ENCODE data around the gene PAQR4.

Gene PAQR4

GRCh38 chr16:2981177-2981898 is 12.2 kb downstream of the PAQR4 start:
- FAIRE-seq, result no peak

DNA sequence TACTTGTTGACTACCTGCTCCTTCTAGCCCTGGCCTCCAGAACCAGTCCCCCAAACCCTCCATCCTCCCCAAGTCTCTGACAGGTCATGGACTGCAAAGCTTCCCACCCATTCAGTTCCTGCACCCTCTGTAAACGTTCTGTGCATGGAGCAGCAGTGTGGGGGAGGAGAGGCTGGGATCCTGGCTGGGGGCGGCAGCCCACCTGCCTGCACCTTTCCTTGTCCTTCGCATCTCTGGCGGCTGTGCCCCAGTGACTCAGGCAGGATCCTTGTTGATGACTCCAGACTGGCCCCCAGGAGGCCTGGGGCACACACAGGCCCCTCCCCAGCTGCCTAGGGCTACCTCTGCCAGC is 12.7 kb downstream of the PAQR4 start:
- no peak for FAIRE-seq

DNA sequence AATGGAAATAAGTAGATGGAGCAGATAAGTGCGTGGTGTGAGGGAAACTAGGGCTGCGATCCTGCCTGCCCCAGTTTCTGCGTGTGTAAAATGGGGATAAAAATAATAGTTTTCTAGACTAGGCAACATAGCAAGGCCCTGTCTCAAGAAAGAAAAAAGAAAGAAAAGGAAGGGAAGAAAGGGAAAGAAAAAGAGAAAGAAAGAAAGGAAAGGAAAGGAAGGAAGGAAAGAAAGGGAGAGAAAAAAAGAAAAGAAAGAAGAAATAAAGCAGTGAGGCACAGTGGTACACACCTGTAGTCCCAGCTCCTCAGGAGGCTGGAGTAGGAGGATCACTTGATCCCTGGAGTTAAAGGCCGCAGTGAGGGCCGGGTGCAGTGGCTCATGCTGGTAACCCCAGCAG is 13.3 kb downstream of the PAQR4 start:
- no peak for FAIRE-seq

DNA sequence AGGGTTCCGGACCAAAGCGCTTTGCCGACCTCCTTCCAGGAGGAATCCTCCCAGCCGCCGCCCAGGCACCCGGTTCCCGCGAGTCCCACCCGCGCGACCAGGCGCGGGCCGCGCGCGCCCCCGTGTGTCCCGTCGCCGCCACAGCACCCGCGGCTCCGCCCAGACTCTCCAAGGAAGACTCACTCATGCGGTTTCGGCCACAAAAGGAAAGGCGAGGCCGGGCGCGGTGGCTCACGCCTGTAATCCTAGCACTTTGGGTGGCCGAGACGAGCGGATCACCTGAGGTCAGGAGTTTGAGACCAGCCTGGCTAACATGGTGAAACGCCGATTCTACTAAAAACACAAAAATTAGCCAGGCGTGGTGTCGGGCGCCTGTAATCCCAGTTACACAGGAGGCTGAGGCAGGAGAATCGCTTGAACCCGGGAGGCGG is 14.6 kb downstream of the PAQR4 start:
- FAIRE-seq, result no peak

- no peak for FAIRE-seq
Observed at GRCh38 chr16:2985462-2985861, 16.3 kb downstream of the PAQR4 start.

- FAIRE-seq, result no peak
Observed at GRCh38 chr16:2985893-2986355, 16.8 kb downstream of the PAQR4 start.

- no peak for FAIRE-seq
Observed at GRCh38 chr16:2986623-2987188, 17.6 kb downstream of the PAQR4 start.

DNA sequence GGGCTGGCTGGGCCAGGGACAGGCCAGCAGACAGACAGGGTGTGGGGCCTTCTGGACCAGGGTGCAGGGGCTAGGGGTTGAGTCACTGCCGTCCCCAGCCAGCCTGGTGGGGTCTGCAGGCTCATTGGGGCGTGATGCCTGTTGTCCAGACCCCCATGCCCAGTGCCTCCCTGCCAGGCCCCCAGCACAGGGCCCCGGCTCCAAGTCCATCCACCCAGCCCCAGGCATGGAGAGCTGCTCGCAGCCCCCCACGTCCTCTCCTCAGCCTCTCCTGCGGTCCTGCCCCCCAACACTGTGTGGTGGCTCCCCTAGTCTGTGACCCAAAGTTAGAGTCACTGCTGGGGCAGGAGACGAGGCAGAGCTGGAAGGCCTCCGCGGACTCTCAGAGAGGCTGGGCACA is 18.1 kb downstream of the PAQR4 start:
- no peak for FAIRE-seq

DNA sequence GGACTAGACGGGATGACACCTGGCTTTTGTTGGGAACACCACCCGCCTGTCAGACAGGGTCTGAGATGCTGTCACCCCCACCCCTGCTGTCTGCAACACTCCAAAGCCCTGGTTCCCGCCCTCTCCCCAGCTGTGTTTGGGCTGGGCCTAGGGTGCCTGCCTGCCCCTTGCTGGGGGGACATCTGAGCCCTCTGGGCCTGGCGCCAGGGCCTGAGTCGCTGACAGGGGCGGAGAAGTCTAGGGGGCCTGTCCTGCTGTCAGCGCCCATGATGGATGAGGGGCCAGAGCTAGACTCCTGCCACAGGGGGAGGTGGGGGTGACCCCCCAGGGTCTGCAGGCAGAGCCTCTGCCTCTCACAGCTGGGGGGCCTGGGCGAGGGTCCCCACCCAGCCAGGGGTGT is 18.7 kb downstream of the PAQR4 start:
- FAIRE-seq, result no peak

DNA sequence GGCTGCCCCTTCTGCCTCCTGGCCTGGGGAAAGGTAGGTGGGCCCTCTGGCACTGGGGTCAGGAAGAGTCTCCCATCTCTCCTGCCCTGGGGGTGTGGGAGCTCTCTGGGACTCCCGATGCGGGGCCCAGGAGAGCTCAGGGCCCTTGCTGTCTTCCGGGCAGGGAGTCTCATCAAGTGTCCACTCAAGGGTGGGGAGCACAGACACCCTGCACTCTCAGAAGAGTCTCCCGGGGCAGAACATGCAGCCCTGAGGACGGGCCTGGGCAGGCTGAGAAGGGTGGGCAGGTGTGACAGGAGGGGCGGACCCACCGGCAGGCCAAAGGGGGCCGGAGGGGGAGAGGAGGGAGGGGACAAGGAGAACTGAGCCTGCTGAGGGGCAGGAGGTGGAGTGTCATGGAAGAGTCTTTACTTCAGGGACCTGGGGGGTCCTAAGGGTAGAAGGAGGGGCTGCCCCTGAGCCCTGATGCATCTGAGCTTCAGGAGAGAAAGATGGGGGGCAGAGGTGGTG is 19.5 kb downstream of the PAQR4 start:
- no peak for FAIRE-seq

- FAIRE-seq, result no peak
Observed at GRCh38 chr16:2990891-2991290, 21.7 kb downstream of the PAQR4 start.

GRCh38 chr16:2991566-2992261 is 22.6 kb downstream of the PAQR4 start:
- FAIRE-seq, result no peak

DNA sequence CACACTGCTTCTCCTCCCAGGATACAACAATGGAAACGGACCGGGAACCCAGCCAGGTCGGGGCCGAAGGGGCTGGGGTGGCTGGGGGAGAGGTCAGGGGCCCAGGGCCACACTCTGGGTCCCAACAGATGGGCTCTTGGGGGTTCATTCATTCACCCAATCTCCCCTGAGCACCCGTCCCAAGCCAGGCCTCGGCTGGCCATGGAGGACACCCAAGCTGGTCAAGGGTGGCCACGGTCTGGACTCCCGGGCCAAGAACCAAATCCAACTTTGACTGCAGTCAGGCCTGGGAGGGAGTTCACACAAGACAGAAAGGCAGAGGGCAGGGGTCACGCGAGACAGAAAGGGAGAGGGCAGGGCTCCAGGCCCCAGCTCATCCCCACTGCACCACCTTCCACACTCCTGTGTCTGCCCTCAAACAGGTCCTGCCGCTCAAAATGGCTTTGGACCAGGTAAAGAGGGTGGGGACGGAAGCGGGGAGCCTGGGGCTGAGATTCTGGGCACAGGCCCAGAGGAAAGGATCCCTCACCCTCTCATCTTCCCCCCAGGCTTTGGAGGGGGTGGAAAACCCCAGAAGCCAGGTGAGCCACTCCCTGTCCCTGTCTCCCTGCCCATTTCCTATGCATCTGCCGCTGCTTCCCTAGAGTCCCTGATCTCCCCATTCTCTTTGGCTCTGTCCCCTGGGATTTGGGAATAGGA is 23.4 kb downstream of the PAQR4 start:
- FAIRE-seq, result no peak

DNA sequence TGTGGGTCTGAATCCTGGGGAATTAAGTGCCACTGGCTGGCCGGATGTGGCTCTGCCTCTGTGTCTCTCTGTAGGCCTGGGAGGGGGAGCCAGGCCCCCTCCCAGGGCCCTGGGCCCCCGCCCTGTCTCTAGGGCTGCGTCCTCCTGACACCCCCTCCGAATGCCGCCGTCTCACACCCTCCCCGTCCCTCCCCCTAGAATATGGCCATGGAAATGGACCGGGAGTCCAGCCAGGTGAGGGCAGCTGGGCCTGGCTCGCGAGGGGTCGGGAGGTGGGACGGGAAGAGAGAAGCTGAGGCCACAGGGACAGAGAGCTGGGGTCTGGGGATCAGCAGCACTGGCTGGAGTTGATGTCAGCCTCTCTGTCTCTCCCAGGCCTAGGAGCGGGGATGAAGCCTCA is 27.1 kb downstream of the PAQR4 start:
- FAIRE-seq, result no peak

DNA sequence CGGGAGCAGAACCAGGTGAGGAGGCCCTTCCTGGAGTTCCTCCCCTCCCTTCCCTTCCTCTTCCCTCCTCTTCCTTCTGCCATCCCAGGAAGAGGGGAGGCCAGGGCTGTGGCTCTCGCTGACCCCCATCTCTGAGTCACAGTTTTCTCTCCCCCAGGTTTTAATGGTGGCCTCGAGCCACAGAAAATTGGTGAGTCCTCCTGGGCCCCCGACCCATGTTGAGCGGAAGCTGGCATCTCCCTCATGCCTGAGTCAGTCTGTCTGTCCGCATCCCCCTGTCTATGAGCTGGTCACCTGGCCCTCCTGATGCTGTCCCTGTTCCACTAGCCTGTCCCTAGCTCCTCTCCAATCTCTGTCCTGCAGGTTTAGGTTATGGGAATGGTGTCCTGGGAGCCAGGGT is 30.8 kb downstream of the PAQR4 start:
- FAIRE-seq, result no peak

- no peak for FAIRE-seq
Observed at GRCh38 chr16:3000540-3000939, 31.4 kb downstream of the PAQR4 start.

GRCh38 chr16:3001316-3001715 is 32.2 kb downstream of the PAQR4 start:
- FAIRE-seq, result no peak

DNA sequence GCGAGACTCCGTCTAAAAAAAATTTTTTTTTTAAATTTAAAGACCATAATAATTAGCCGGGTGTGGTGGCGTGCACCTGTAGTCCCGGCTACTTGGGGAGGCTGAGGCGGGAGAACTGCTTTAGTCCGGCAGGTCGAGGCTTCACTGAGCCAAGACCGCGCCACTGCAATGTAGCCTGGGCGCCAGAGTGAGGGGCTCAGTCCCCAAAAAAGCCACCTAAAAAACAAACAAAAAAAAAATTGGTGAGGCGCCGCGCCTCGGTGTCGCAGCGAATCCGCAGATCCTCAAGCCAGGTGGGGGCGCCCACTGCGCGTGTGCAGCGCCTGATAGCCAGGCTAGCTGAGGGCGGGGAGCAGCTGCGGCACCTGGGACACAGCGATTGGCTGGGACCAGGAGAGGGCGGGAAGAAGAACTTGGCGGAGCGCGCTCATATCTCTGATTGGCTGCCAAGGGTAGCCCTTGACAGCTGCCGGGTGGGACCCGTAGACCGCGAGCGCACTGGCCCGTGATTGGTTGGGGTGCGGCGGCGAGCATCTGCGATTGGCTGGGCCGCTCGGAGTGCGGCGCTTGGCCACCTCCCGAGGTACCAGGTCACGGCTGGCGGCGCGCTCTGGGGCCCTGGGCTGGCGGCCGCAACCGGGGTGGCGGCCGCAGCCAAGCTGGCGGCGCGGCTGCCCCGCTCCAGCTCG is 34.6 kb downstream of the PAQR4 start:
- no peak for FAIRE-seq

GRCh38 chr16:3004319-3004718 is 35.2 kb downstream of the PAQR4 start:
- no peak for FAIRE-seq

DNA sequence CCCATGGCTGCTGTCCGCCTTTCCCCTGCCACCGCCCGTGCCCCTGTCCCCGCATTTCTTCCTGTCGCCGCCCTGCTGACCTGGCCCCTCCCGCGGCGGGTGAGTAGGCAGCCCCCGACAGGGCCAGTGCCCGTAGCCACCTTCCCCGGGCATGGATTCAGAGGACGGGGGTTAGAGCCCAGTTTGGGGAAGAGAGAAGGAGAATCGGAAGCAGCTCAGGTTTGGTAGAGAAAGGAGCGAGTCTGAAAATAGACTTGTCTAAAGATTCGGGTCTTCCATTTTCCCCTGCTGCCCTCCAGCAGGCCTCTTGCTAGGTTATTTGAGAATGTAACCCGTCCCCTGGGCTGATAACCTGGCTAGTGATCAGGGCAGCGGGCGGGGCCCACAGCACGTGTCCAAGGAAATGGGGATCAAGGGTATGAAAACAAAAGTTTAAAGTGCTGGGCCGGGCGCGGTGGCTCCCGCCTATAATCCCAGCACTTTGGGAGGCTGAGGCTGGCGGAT is 35.7 kb downstream of the PAQR4 start:
- no peak for FAIRE-seq

DNA sequence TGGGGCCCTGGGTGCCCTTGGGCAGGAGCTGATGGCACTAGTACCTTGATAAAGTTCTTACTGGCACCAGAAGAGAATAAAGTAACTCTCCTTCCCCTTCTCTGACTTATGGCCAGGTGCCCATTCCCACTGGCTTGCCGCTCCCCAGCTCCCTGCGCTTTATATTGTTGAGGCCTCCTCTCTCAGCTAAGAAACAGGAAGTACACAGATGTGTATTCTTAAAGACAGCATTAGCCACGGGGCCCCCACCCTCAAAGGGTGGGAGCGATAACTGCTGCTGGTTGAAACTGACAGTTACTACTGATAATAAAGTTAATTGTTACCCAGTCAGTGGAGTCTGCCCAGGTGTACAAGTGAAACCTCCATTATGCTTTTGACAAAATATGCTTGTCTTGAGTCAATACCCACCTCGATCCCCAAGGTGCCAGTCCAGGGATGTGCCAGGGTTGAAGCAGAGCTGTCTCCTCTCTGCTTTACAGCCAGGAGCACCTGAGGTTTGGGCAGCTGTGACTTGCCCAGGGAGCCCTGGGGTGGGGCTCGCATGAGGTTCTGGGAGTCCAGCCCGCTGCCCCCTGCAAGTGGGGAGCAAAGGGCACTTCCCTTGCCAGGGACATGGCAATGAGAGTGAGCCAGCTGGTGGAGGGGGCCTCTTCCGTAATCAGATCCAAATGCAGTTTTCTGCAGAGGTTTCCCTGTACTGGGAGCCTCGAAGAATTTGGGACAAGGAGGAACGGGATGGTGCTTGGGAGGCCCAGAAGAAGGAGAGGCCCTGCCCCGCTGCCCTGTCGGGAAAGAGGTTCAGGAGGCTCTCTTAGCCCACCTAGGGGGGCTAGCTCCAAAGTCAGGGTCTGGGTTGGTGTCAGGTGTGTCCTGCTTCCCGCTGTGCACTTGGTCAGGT is 38.2 kb downstream of the PAQR4 start:
- FAIRE-seq, result no peak

Measured in colon (tissue), 2 donors.